Measurements from ENCODE around the gene TMEM269. TPM values are rescaled to one million over a fixed set of nuclear protein-coding genes. Genes with fewer than 3 reads are reported as not detected.

Gene TMEM269
- total RNA-seq, 1 donor from 2014 or later: not detected

GRCh38 chr1:42779725-42780124 lies 5.1 kb upstream of the TMEM269 start:
- DNase-seq: no peak
- Histone ChIP-seq H3K27me3 (ENCODE audit: low read depth) (no peaks in the 10 kb centered on the region), H3K27ac (replicated peaks) (no peak overlapping the region), H3K36me3 (peaks cover 64% of the 10 kb centered on the region), H3K4me1 (peaks cover 1% of the 10 kb centered on the region), H3K4me3 (no peak overlapping the region), H3K9me3 (replicated peaks) (no peaks in the 10 kb centered on the region)
- no peak for TF ChIP-seq CTCF (IDR thresholded peaks at IDR 0.05; ENCODE audit: borderline replicate concordance)
- intact Hi-C loops (cut with micrococcal nuclease): no loop called here

GRCh38 chr1:42780176-42780575 lies 4.6 kb upstream of the TMEM269 start:
- peaks cover 6% of the 10 kb centered on the region for H3K4me1 ChIP-seq
- H3K27ac ChIP-seq (replicated peaks): no peak overlapping the region
- intact Hi-C loops (cut with micrococcal nuclease): no loop called here
- no peak for DNase-seq
- no peaks in the 10 kb centered on the region for H3K27me3 ChIP-seq (ENCODE audit: low read depth)
- H3K4me3 ChIP-seq: no peak overlapping the region
- peaks cover 60% of the 10 kb centered on the region for H3K36me3 ChIP-seq
- no peaks in the 10 kb centered on the region for H3K9me3 ChIP-seq (replicated peaks)
- no peak for TF ChIP-seq CTCF (IDR thresholded peaks at IDR 0.05; ENCODE audit: borderline replicate concordance)

GRCh38 chr1:42783092-42783491 lies 1.7 kb upstream of the TMEM269 start:
- H3K4me1 ChIP-seq: peaks cover 19% of the 10 kb centered on the region
- peaks cover 32% of the 10 kb centered on the region for H3K36me3 ChIP-seq
- H3K9me3 ChIP-seq (replicated peaks): no peaks in the 10 kb centered on the region
- intact Hi-C loops (cut with micrococcal nuclease): no loop called here
- no peak overlapping the region for H3K27ac ChIP-seq (replicated peaks)
- no peak for DNase-seq
- TF ChIP-seq CTCF (IDR thresholded peaks at IDR 0.05; ENCODE audit: borderline replicate concordance): no peak
- H3K27me3 ChIP-seq (ENCODE audit: low read depth): no peaks in the 10 kb centered on the region
- no peak overlapping the region for H3K4me3 ChIP-seq

- peaks cover 19% of the 10 kb centered on the region for H3K4me1 ChIP-seq
- no peak for TF ChIP-seq CTCF (IDR thresholded peaks at IDR 0.05; ENCODE audit: borderline replicate concordance)
- no peak overlapping the region for H3K27ac ChIP-seq (replicated peaks)
- intact Hi-C loops (cut with micrococcal nuclease): no loop called here
- no peaks in the 10 kb centered on the region for H3K9me3 ChIP-seq (replicated peaks)
- H3K36me3 ChIP-seq: peaks cover 27% of the 10 kb centered on the region
- H3K27me3 ChIP-seq (ENCODE audit: low read depth): no peaks in the 10 kb centered on the region
- H3K4me3 ChIP-seq: peak overlapping the region; percentile 65
- DNase-seq: no peak
Observed at GRCh38 chr1:42784547-42784945, 245 bp upstream of the TMEM269 start.

- no peak overlapping the region for H3K4me3 ChIP-seq
- no peak overlapping the region for H3K27ac ChIP-seq (replicated peaks)
- peaks cover 19% of the 10 kb centered on the region for H3K4me1 ChIP-seq
- TF ChIP-seq CTCF (IDR thresholded peaks at IDR 0.05; ENCODE audit: borderline replicate concordance): no peak
- no peak for DNase-seq
- H3K9me3 ChIP-seq (replicated peaks): no peaks in the 10 kb centered on the region
- no peaks in the 10 kb centered on the region for H3K27me3 ChIP-seq (ENCODE audit: low read depth)
- intact Hi-C loops (cut with micrococcal nuclease): no loop called here
- H3K36me3 ChIP-seq: peaks cover 13% of the 10 kb centered on the region
Observed at GRCh38 chr1:42786097-42786496, 1.3 kb downstream of the TMEM269 start.

- intact Hi-C loops (cut with micrococcal nuclease): no loop called here
- H3K9me3 ChIP-seq (replicated peaks): no peaks in the 10 kb centered on the region
Observed at GRCh38 chr1:42788021-42788420, 3.2 kb downstream of the TMEM269 start.

More at GRCh38 chr1:42788021-42788420, 3.2 kb downstream of the TMEM269 start:
- Histone ChIP-seq H3K27me3 (ENCODE audit: low read depth) (no peaks in the 10 kb centered on the region), H3K4me3 (no peak overlapping the region), H3K4me1 (peaks cover 19% of the 10 kb centered on the region), H3K27ac (replicated peaks) (no peak overlapping the region), H3K36me3 (no peaks in the 10 kb centered on the region)
- no peak for TF ChIP-seq CTCF (IDR thresholded peaks at IDR 0.05; ENCODE audit: borderline replicate concordance)
- DNase-seq: no peak
